PC-9 (cell line): ENCODE measurements around the gene POTEH.
"Not testable (repeated sequence)": the region's sequence is repeated elsewhere in the genome, so short reads cannot be mapped to it uniquely, and the experiment has no call there.

Experiments
- CTCF ChIP-seq: fragments of 200-600 bp; sonication (generic); conservative IDR thresholded peaks from 2 replicates; pipeline ENCODE4 v1.6.1; 2017; ENCODE audit warnings: mixed run types, antibody characterized with exemption, mild to moderate bottlenecking, moderate library complexity
- EZH2 ChIP-seq: fragments of 200-600 bp; sonication (generic); IDR thresholded peaks from 2 replicates; pipeline ENCODE4 v1.8.0; 2017; ENCODE audit warnings: antibody characterized with exemption, low read depth

GRCh38 chr22:15738909-15739391, 49.1 kb downstream of the POTEH start:
- TF ChIP-seq CTCF, EZH2: not testable (repeated sequence)
